Measurements from ENCODE around the gene SLC9A5. TPM values are rescaled to one million over a fixed set of nuclear protein-coding genes. Genes with fewer than 3 reads are reported as not detected.

The SLC9A5 gene
- total and polyA plus RNA-seq, 4 donors = 0.05 to 0.25 (median 0.09) TPM; not detected in 1

DNA sequence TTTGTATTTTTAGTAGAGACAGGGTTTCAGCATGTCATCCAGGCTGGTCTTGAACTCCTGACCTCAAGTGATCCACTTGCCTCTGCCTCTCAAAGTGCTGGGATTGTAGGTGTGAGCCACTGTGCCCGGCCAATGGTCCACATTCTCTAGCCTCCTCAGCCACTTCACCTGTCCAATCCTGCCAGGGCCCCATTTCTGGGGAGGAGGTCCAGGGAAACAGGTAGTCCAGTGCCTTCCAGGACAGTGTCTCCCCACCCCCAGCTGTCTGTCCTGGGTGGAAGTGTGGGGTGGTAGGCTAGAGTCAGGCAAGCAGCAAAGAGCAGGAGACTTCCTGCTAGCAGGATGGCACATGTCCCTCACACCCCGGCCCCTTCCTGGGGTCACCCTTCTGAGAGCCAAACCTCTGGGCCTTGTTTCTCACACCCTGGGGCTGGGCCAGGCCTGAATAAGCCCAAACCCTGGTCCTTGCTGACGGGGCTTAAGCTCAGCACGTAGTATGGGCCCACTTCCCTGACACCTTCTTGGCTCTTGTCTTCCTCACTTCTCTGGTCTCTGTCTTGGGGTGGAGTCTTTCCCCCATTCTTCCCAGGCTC, 6.5 kb upstream of the SLC9A5 start:
- H3K4me3 ChIP-seq (ENCODE audit: low read depth in 1 of 3, low read length in 3 of 3) = no peak overlapping the region
- WGBS = 81% methylated on average over 4 of the region's 4 CpGs
- H3K27me3 ChIP-seq (ENCODE audit: control insufficient read depth in 4 of 4, insufficient read depth in 4 of 4, low read length in 3 of 4) = no peaks in the 10 kb centered on the region
- TF ChIP-seq SP1 (IDR thresholded peaks at IDR 0.05) (no peak), HNF4A (conservative IDR thresholded peaks at IDR 0.05) (no peak), NR2F2 (IDR thresholded peaks at IDR 0.05) (no peak), RAD21 (IDR thresholded peaks at IDR 0.05) (no peak), HNF4G (IDR thresholded peaks at IDR 0.05) (no peak), GABPA (IDR thresholded peaks at IDR 0.05 in 1 of 2, conservative IDR thresholded peaks at IDR 0.05 in 1 of 2) (no peak), FOXA2 (IDR thresholded peaks at IDR 0.05) (no peak)
- TF ChIP-seq, protein P1, sequence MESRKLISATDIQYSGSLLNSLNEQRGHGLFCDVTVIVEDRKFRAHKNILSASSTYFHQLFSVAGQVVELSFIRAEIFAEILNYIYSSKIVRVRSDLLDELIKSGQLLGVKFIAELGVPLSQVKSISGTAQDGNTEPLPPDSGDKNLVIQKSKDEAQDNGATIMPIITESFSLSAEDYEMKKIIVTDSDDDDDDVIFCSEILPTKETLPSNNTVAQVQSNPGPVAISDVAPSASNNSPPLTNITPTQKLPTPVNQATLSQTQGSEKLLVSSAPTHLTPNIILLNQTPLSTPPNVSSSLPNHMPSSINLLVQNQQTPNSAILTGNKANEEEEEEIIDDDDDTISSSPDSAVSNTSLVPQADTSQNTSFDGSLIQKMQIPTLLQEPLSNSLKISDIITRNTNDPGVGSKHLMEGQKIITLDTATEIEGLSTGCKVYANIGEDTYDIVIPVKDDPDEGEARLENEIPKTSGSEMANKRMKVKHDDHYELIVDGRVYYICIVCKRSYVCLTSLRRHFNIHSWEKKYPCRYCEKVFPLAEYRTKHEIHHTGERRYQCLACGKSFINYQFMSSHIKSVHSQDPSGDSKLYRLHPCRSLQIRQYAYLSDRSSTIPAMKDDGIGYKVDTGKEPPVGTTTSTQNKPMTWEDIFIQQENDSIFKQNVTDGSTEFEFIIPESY (IDR thresholded peaks at IDR 0.05) = no peak
- TF ChIP-seq, protein P2, sequence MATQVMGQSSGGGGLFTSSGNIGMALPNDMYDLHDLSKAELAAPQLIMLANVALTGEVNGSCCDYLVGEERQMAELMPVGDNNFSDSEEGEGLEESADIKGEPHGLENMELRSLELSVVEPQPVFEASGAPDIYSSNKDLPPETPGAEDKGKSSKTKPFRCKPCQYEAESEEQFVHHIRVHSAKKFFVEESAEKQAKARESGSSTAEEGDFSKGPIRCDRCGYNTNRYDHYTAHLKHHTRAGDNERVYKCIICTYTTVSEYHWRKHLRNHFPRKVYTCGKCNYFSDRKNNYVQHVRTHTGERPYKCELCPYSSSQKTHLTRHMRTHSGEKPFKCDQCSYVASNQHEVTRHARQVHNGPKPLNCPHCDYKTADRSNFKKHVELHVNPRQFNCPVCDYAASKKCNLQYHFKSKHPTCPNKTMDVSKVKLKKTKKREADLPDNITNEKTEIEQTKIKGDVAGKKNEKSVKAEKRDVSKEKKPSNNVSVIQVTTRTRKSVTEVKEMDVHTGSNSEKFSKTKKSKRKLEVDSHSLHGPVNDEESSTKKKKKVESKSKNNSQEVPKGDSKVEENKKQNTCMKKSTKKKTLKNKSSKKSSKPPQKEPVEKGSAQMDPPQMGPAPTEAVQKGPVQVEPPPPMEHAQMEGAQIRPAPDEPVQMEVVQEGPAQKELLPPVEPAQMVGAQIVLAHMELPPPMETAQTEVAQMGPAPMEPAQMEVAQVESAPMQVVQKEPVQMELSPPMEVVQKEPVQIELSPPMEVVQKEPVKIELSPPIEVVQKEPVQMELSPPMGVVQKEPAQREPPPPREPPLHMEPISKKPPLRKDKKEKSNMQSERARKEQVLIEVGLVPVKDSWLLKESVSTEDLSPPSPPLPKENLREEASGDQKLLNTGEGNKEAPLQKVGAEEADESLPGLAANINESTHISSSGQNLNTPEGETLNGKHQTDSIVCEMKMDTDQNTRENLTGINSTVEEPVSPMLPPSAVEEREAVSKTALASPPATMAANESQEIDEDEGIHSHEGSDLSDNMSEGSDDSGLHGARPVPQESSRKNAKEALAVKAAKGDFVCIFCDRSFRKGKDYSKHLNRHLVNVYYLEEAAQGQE (IDR thresholded peaks at IDR 0.05) = no peak
- H3K9me3 ChIP-seq (ENCODE audit: control insufficient read depth in 4 of 4, low read length in 3 of 4) = no peaks in the 10 kb centered on the region
- H3K9ac ChIP-seq (ENCODE audit: low read depth in 1 of 2, low read length in 2 of 2) = peak overlapping the region in 1 of 2 donors; percentile 17
- peaks cover 0 to 11% (median 0%) of the 10 kb centered on the region in 4 donors for H3K36me3 ChIP-seq (ENCODE audit: control insufficient read depth in 4 of 4, insufficient read depth in 3 of 4, low read depth in 1 of 4, low read length in 3 of 4)
- DNase-seq (ENCODE audit: low spot score) = no peak
- peak overlapping the region in 1 of 2 donors; percentile 8 for H3K27ac ChIP-seq (ENCODE audit: low read depth in 1 of 2, low read length in 2 of 2)
- H3K4me1 ChIP-seq (ENCODE audit: control insufficient read depth in 4 of 4, insufficient read depth in 4 of 4, low read length in 3 of 4) = peaks cover 9 to 35% (median 23%) of the 10 kb centered on the region in 4 donors

DNA sequence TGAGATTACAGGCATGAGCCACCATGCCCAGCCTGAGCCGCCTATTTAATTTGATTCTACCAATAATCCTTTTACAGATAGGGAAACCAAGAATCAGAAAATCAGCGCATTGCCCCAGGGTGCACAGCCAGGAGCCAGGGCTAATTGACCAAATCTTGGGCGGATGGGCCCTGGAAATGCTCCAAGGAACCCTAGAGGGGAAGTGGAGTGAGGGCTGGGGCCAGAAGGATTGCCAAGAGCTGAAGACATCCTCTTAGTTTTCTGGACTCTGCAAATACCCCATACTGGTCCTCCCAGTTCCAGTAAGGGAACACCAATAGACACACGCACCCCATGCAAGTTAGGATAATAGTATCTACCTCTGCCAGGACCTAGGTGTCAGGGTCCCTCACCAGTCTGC, 5.3 kb upstream of the SLC9A5 start:
- peaks cover 0 to 5% (median 0%) of the 10 kb centered on the region in 4 donors for H3K36me3 ChIP-seq (ENCODE audit: control insufficient read depth in 4 of 4, insufficient read depth in 3 of 4, low read depth in 1 of 4, low read length in 3 of 4)
- no peaks in the 10 kb centered on the region for H3K9me3 ChIP-seq (ENCODE audit: control insufficient read depth in 4 of 4, low read length in 3 of 4)
- no peak for DNase-seq (ENCODE audit: low spot score)
- H3K4me1 ChIP-seq (ENCODE audit: control insufficient read depth in 4 of 4, insufficient read depth in 4 of 4, low read length in 3 of 4) = peaks cover 13 to 44% (median 31%) of the 10 kb centered on the region in 4 donors
- H3K27me3 ChIP-seq (ENCODE audit: control insufficient read depth in 4 of 4, insufficient read depth in 4 of 4, low read length in 3 of 4) = peaks cover 0 to 3% (median 0%) of the 10 kb centered on the region in 4 donors
- peak overlapping the region; percentile 80 to 88 for H3K27ac ChIP-seq (ENCODE audit: low read depth in 1 of 2, low read length in 2 of 2)
- no peak overlapping the region for H3K9ac ChIP-seq (ENCODE audit: low read depth in 1 of 2, low read length in 2 of 2)
- TF ChIP-seq GABPA (IDR thresholded peaks at IDR 0.05 in 1 of 2, conservative IDR thresholded peaks at IDR 0.05 in 1 of 2) = no peak
- H3K4me3 ChIP-seq (ENCODE audit: low read depth in 1 of 3, low read length in 3 of 3) = no peak overlapping the region
- 68% methylated on average over 4 of the region's 4 CpGs for WGBS

DNA sequence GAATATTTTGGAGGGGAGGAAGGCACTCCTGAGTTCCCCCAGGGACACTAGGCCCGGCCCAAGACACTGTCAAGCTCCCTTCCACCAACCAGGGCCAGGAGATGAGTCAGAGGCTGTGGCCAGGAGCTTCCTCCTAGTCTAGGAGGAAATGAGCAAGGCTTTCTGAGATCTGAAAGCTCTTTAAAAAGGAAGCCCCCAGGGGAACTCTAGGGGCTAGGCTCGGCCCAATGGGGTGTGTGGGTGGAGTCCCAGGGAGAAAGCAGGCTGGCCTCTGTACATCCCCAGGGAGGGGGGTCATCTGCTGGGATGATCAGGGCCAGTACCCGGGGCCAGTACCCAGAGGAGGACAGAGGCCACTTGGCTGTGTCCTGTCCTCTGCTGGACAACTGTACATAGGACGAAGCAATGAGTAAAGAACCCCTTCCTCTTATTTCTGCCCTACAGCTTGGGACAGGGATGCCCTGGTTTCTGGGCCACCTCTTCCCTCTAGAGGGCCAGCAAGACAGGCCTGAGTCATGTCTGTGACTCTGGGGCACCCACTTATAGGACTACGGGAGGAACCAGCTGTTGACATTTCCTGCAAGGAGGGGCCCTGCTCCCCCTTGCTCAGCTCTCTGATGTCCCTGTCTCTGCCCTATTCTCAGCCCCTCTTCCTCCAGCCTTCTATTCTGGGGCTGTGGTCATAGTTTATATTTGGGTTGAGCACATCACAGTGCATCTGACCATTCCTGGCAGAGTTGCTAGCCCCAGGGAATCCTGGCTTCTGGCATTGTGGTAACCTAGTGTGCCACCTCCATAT, 4.2 kb upstream of the SLC9A5 start:
- H3K27me3 ChIP-seq (ENCODE audit: control insufficient read depth in 4 of 4, insufficient read depth in 4 of 4, low read length in 3 of 4) = peaks cover 0 to 8% (median 0%) of the 10 kb centered on the region in 4 donors
- TF ChIP-seq NR2F2 (IDR thresholded peaks at IDR 0.05) (no peak), JUND (IDR thresholded peaks at IDR 0.05) (peak; percentile 51 to 68), HNF4G (IDR thresholded peaks at IDR 0.05) (no peak), RAD21 (IDR thresholded peaks at IDR 0.05) (no peak), EGR1 (IDR thresholded peaks at IDR 0.05; ENCODE audit: low read depth in 2 of 2) (peak in 1 of 2 donors; percentile 23)
- no peaks in the 10 kb centered on the region for H3K36me3 ChIP-seq (ENCODE audit: control insufficient read depth in 4 of 4, insufficient read depth in 3 of 4, low read depth in 1 of 4, low read length in 3 of 4)
- DNase-seq (ENCODE audit: low spot score) = no peak
- H3K4me3 ChIP-seq (ENCODE audit: low read depth in 1 of 3, low read length in 3 of 3) = no peak overlapping the region
- H3K27ac ChIP-seq (ENCODE audit: low read depth in 1 of 2, low read length in 2 of 2) = peak overlapping the region; percentile 80 to 88
- no peaks in the 10 kb centered on the region for H3K9me3 ChIP-seq (ENCODE audit: control insufficient read depth in 4 of 4, low read length in 3 of 4)
- H3K4me1 ChIP-seq (ENCODE audit: control insufficient read depth in 4 of 4, insufficient read depth in 4 of 4, low read length in 3 of 4) = peaks cover 17 to 52% (median 34%) of the 10 kb centered on the region in 4 donors
- H3K9ac ChIP-seq (ENCODE audit: low read depth in 1 of 2, low read length in 2 of 2) = no peak overlapping the region
- WGBS = 41% methylated on average over 5 of the region's 5 CpGs
